Stimulated activated CD4-positive, alpha-beta T cell treated with anti-CD3 and anti-CD28 coated beads, Interleukin-12 subunit alpha, Interleukin-12 subunit beta, amount 100 ng/mL, for 24 hours (primary cell): Measurements from ENCODE around the gene FOSB.
"Not testable (repeated sequence)": the region's sequence is repeated elsewhere in the genome, so short reads cannot be mapped to it uniquely, and the experiment has no call there.

Source experiments
- DNase-seq, 2 experiments: peaks; one replicate each; pipeline ENCODE4 v3.0.0-alpha.2; 2020; ENCODE audit warnings: low read depth in 2 of 2

Gene FOSB

DNA sequence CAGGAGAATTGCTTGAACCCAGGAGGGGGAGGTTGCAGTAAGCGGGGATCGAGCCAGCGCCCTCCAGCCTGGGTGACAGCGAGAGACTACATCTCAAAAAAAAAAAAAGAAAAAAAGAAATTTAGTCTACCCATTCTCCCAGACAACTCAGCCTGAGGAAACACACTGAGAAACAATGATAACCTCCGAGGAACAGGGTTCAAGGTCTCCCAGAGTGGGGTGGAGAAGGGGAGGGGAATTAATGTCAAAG lies 38.1 kb downstream of the FOSB start:
- no peak for DNase-seq

DNA sequence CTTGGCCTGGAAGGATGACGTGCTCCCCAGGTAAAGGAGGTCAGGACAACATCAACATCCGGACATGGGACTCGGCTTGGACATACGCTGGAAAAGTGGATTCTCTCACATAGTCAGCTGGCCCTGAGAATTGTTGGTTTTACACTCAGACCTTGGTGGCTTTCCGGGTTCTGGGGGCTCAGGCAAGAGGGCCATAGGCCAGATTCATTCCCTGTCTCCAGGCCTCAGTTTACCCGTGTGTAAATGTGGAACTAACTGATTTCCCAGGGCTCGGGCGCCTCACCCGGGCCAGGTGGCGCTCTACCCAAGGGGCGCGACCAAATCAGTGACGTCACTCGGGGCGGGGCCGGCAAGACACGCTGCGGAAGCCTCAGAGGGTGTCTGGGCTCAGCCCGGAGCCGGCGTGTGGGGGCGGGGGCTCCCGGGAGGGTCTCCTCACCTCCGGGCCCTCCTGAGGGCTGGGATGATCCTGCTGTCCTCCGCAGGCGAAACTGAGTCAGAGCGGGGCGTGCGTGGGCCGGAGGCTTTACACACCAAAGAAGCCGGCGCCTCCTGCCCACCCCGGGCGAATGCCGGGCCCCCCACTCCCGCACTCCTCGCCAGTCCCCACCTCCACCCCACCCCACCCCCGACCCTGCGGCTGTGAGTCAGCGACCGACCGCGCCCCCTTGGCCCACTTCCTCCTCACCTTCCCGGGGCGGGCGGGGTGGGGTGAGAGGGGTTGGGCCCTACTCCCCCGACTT lies 38.6 kb downstream of the FOSB start:
- peak; percentile 95 to 99 for DNase-seq

DNA sequence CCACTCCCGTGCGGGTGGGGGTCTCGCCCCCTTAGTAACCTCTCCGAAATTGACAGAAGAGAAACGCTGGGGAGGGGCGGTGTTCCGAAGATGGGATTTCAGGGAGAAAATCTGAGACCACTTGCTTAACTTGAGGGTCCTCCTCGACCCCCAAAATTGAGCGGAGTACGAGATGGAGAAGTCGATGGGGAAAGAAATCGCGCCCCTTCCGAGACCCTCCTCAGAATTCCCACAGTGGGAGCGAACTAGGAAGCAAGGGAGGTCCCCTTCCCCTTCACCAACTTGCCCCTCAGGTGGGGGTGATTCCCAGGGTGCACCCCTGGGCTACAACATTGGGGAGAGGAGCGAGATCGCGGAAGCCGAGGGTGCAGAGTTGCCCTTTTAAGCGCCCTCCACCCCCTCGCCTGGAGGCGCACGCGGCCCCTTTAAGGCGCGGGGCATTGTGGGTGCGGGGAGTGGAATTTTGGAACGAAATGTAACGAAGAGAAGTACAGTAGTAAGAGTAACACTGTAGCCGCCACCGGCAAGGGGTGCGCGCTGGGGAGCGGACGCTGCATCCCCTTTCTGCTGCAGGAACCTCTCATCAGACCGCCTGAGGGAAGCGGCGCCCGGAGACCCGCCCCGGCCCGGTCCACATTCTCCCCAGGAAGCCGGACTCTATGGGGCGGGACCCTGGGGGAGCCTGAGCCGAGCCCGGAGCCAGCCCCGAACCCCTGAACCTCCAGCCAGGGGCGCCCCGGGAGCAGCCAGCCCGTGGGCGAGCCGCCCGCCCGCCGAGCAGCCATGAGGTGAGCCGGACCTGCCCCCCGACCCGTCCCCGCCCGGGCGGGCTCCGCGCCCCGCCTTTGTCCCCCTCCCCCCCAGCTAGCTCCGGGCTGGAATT lies 39.4 kb downstream of the FOSB start, which contains the start of gene VASP:
VASP (plus strand) TSS at position 491 of the 883 bp plus-strand sequence; CDS start at position 784, 293 bp downstream.
- peak; percentile 81 to 89 for DNase-seq

DNA sequence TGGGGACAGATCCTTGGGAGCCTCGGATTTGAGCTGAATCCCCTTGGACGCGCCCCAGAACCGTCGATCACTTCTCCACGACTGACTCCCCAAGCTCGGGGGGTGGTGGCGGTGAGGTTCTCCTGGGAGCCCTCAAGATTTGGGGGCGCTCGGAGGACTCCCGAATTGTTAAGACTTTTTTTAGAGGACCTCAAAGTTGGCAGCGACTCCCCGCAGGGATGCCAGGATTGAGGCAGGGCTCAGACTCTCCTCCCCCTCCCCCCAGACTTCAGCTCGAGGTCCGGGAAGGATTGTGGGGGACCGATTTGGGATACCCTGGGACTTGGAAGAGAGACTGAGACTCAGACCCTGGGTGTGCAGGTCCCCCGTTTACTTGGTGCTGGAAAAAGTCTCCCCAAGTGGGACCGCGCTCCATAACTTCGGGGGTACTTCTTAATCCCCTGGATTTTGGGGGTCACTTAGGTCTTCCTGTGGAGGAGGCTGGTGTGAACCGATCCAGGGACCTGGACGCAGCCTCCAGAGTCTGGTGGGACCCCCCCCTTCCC lies 40.1 kb downstream of the FOSB start:
- DNase-seq = no peak

DNA sequence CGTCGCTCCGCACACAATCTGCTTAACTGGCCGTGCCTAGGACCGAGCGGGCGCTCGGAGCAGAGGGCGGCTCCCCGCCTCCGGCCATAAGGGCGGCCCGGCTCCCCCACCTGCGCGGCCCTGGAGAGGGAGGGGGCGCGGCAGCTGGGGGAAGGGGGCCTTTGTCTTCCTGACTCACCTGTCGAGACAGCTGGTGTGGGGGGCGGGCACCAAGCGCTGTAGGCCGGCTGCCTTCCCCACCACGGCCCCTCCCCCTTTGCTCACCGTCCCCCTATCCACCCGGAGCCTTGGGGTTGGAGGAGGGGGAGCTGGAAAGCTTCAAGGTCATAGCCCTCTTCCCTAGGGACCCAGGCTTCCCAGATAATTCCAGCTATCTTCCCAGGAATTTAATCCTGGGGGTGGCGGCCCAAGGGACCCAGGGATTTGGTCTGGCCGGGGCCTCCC lies 40.6 kb downstream of the FOSB start:
- no peak for DNase-seq

DNA sequence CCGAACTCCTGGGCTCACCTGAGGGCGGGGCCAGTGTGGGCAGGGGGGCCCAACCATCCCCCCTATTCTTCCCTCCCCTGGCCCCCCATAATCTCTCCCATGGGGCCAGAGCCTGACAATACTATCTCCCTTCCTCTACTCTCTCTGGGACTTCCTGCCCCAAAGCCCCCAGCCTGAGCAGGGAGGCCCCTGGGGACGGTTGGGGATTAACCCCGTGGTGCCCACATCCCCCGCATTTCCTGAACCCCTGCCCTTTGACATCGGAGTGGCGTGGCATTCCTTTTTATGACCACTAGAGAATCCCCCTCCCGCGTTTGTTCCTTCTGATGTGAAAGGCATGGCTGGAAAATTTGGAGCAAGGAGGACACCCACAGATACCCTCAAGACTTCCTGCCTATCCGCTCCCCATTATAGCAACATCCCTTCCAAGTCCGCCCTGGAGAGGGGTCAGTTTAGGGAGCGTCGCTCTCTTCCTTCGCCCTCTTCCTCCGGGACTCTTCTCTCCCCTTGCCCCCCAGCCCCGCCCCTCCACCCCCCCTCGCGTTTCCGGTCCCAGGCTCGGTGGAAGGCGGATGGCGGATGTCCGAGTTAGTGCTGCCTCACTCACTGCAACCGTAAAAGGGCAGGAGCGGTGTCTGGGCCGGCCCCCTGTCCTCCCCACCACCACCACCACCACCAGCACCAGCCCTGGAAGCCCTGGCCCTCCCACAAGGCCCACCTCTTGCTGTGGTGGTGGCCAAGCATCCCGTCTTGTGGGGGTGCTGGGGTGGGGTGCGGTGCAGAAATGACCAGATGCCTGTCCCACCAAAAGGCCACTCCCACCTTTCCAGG lies 41.3 kb downstream of the FOSB start:
- DNase-seq = no peak

DNA sequence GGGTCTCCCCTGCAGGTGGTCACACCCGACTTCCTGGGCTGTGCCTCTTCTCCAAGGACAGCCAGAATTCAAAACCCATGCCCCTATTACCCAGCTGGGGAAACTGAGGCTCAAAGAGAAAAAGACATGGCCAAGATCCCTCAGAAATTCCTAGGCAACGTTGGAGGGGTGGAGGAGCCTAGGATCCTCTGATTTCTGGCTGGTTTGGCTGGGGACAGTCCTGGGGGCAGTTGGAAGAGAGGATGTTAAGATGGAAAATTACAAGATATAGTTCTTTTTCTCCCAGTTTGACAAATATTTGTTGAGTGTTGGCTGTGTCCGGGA lies 41.9 kb downstream of the FOSB start:
- no peak for DNase-seq

DNA sequence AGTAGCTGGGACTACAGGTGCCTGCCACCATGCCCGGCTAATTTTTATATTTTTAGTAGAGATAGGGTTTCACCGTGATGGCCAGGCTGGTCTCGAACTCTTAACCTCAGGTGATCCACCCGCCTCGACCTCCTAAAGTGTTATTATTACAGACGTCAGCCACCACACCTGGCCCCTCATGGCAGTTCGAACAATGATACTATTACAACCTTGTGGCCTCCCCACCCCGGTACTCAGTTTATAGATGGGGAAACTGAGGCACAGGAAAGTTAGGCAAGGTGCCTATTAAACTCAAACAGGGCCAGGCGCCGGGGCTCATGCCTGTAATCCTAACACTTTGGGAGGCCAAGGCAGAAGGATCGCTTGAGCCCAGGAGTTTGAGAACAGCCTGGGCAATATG lies 42.6 kb downstream of the FOSB start:
- DNase-seq = not testable (repeated sequence)

DNA sequence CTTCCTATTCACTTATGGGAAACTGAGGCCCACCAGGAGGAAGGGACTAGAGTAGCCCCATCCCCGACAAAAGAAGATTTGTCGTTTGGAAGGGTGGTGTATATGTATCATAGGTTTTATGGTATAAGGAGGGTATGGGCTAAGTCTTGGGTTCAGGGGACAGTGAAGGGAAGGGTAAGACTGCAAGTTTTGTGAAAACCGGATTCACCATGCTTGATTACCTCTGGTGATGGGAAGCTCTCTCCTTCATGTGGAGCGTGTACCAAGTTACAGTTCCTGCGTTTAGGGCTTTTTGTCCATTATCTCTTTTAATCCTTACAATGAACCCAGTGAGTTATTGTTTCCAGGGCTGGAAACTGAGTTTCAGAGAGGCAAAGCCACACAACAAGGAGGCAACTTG lies 43.3 kb downstream of the FOSB start:
- no peak for DNase-seq

DNA sequence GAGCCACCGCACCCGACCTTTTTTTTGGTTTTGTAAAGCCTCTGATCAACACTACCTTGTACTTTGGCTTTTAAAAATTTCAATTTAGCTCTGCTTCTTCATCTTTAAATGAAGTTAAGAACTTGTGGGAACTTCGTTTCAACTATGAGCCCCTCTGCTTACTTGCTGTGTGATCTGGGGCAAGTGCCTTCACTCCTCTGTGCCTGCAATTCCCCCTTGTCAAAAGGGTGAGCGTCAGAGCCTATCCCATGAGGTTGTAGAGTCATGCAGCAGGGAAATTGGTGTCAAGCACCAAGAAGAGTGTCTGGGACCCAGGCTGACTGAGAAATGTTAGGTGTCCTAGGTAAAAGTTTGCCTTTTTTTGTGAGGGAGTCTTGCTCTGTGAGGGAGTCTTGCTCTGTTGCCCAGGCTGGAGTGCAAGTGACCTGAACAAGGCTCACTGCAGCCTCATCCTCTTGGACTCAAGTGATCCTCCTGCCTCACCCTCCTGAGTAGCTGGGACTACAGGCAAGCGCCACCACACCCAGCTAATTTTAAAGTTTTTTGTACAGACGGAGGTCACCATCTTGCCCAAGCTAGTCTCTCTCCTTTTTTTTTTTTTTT lies 45.2 kb downstream of the FOSB start:
- no peak for DNase-seq

DNA sequence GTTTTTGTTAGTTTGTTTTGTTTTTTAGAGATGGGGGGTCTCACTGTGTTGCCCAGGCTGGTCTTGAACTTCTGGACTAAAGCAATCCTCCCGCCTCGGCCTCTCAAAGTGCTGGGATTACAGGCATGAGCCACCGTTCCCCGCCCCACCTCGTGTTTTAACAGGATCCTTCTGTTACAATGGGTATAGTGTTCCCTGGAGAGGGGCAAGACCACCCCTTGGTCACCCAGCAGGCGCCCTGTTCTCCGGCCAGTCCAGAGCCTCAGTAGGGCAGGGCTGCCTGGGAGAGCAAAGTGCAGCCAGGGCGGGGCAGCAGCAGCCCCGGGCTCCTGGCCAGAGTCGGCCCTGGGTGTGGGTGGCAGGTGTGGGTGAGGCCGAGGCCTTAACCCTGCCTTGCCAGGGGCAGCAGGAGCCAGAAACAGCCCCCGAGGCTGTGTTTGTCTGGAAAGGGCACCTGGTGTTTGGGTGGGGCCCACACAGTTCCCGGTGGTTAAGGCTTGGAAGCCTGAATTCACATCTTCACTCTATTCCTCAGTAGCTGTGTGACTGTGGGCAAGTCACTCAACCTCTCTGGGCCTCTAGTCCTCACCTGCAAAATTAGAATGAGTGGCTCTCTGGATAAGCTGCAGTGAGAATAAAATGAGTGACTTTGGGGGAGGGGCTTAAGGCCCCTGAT lies 46.7 kb downstream of the FOSB start:
- DNase-seq = no peak

DNA sequence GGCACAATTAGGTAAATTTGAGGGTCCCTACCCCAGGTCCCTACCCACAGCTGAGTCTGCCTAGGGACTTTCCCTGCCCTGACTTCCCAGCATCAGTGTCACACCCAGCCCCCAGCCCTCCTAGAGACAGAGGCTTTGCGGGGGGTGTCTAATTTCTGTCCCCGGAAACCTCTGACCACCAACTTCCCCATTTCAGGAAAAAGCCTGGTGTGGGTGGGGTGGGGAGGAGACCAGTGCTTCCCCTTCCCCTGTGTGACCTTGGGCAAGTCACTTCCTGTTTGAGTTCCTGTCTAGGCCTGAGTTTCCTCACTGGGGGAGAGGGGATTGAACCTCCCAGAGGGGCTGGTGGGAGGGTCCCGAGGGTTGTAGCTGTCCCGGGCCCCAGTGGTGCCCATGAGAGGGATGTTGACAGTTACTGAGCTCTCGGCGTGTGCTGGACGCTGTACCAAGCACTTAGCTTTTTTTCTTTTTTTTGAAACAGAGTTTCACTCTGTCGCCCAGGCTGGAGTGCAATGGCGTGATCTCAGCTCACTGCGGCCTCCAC lies 47.4 kb downstream of the FOSB start:
- no peak for DNase-seq

DNA sequence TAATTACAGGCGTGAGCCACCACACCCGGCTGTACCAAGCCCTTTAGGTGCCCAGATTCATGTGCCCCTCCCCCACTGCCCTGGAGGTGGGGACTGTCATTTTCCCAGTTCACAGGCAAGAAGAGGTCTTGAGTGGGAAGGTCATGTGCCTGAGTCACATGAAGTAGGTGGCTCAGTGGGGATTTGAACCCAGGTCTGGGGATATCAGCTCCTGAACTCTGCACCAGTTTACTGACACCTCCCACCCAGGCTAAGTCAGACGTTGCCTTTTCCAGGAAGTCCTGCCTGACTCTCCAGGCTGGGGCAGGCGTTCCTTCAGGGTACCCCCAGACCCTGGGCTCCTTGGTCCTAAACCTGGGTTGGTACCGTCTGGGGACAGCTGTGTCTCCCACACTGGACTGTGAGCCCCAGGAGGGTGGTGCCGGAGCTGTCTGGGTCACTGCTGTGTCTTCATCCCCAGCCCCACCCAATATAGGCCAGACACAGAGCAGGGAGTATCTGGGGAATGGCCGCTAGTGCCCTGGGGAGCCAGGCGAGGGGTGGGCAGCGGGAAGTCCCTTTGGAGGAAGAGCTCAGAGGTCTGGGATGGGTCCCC lies 48.1 kb downstream of the FOSB start:
- no peak for DNase-seq

DNA sequence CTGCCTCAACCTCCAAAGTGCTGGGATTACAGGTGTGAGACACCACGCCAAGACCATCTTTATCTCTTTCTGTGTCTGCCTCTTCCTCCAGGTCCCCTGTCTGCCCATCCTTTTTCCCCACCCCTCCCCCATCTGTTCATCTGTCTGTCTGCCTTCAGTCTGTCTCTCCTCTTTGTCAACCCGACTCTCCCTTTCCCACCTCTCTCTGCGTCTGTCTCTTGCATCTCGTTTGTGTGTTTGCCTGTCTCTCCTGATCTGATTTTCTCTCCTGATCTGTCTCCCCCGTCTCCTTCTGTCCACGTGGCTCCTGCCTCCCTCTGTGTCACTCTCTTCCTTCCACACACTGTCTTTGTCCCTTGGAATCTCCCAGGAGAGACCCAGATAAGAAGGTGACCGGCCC lies 49.4 kb downstream of the FOSB start:
- no peak for DNase-seq

DNA sequence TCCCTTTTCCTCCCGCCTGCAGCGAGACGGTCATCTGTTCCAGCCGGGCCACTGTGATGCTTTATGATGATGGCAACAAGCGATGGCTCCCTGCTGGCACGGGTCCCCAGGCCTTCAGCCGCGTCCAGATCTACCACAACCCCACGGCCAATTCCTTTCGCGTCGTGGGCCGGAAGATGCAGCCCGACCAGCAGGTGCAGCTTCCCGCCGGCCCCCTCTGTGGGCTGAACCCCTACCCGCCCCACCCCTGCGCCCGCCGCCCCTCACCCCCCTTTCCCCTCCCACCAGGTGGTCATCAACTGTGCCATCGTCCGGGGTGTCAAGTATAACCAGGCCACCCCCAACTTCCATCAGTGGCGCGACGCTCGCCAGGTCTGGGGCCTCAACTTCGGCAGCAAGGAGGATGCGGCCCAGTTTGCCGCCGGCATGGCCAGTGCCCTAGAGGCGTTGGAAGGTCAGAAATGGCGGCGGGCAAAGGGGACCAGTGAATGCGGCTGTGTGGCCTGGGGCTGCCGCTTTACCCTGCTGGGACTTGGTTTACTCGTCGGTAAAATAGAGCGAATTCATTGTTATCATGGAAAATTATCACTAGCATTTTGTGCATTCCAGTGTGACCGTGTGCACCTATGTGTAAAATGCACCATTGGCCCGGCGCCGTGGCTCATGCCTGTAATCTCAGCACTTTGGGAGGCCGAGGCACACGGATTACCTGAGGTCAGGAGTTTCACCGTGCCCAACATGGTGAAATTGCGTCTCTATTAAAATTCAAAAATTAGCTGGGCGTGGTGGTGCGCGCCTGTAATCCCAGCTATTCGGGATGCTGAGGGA lies 50.1 kb downstream of the FOSB start:
- no peak for DNase-seq

DNA sequence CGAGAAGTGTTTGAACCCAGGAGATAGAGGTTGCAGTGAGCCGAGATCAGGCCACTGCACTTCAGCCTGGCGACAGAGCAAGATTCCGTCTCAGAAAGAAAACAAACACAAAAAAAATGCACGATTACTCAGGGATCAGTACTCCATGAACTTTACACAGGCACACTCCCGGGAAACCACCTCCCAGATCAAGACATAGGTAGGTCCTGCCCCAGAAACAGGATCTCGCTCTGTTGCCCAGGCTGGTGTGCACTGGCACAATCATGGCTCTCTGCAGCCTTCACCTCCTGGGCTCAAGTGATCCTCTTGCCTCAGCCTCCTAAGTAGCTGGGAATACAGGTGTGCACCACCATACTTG lies 50.7 kb downstream of the FOSB start:
- DNase-seq = no peak

DNA sequence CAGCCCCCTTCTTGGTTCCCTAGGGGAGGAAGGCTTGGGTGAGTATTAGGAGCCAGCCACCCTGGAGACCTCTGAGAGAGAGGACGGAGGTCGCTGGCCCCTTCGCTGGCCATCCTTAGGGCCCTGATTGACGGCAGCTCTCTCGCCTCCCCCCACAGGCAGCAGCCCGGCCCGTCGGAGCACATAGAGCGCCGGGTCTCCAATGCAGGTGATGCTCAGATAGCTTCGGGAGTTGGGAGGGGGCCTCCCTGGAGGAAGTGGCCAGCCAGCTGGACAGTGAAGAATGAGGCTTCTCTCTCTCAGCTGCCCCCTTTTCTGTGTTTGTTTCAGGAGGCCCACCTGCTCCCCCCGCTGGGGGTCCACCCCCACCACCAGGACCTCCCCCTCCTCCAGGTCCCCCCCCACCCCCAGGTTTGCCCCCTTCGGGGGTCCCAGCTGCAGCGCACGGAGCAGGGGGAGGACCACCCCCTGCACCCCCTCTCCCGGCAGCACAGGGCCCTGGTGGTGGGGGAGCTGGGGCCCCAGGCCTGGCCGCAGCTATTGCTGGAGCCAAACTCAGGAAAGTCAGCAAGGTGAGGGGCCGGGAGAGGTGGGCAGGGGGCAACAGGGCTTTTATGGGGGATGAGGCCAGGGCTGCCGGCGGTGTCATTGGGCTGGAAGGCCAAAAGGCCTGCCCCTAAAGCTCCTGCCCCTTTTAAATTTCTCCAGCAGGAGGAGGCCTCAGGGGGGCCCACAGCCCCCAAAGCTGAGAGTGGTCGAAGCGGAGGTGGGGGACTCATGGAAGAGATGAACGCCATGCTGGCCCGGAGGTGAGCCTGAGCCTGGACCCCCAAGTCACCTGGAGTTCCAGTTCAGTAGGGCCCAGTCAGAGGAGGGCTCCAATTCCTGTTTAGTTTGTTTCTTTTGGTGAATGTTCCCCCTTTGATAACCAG lies 54.5 kb downstream of the FOSB start:
- DNase-seq = no peak

DNA sequence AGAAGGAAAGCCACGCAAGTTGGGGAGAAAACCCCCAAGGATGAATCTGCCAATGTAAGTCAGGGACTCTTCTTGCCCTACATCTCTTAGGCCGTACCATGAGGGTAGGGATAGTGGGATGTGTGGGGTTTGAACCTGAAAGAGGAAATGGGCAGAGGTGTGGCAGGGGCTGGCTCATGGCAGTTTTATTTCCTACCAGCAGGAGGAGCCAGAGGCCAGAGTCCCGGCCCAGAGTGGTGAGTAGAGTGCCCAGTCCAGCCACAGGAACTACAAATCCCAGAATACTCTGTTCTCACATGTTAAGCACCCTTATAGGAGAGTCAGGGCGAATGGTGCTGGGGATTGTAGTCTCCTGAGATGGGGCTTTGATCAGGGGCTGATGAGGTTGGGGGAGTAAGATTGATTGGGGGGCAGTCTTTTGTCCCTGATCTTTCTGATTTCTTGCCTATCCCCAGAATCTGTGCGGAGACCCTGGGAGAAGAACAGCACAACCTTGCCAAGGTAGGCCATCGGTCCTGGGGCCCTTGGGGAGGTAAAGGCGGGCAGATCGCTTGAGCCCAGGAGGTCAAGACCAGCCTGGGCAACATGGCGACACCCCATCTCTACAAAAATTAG lies 56.0 kb downstream of the FOSB start:
- peak; percentile 56 to 57 for DNase-seq
